Measurements from ENCODE around the gene SLC15A2. TPM values are rescaled to one million over a fixed set of nuclear protein-coding genes. Genes with fewer than 3 reads are reported as not detected.

SLC15A2 gene
- polyA plus RNA-seq, 1 donor (not counting 4 experiments of a cell fraction or from before 2014, with no cell fraction given) = 2.6 TPM

DNA sequence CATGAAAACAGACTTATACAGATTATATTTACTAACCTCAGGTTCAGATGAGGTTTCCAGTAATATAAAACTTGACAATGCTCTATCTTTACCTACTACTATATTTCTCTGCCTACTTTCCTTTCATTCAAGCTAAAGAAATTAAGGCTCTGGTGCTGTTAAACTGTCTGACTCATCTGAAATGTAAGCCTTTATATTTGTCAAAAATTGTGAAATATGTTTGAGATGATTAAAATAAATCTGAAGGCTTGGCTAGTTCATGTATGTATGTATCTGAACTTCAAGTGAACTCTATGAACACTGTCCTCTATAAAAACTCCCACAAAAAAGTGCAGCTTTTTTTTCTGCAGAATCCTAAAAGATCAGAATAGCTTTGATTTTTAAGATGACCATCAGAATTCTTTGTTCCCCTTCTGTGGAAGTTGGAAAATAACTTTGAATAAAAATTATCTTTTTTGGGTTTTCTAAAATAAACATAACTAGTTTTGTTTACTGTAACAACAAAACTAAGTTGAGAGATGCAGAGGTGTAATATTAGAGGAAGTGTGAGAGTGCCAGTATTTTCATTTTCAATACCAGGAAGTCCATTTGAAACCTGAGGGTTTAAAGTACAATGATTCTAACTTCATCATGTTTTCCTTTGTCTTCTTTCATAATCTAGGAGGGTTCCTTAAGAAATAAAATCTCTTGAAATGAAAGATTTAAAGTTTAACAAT, 85.7 kb downstream of the SLC15A2 start:
- H3K9ac ChIP-seq (ENCODE audit: control insufficient read depth, extremely low read depth, insufficient read depth, low read length) = peak overlapping the region; percentile 20
- H3K9me3 ChIP-seq (ENCODE audit: control insufficient read depth, low read depth, low read length) = no peaks in the 10 kb centered on the region
- peak; percentile 57 for FAIRE-seq
- H3K4me2 ChIP-seq (ENCODE audit: control insufficient read depth, extremely low read depth, insufficient read depth, low read depth, low read length) = peak overlapping the region; percentile 36
- dilution Hi-C loops (cut with MboI; ENCODE audit: extremely low pct_ligation_motif_present, low sequenced_read_pairs) = no loop called here
- H3K27me3 ChIP-seq (ENCODE audit: control insufficient read depth, extremely low read depth, insufficient read depth, low read length) = no peaks in the 10 kb centered on the region
- H4K20me1 ChIP-seq (ENCODE audit: control insufficient read depth, extremely low read depth, insufficient read depth, low read length) = no peaks in the 10 kb centered on the region
- peaks cover 25% of the 10 kb centered on the region for H3K4me1 ChIP-seq (ENCODE audit: control insufficient read depth, extremely low read depth, insufficient read depth, low read length)
- no peaks in the 10 kb centered on the region for H3K79me2 ChIP-seq (ENCODE audit: control insufficient read depth, insufficient read depth, low read length)
- peaks cover 2% of the 10 kb centered on the region for H3K9me1 ChIP-seq (ENCODE audit: control insufficient read depth, extremely low read depth, insufficient read depth, low read length)
- TF ChIP-seq EZH2 (IDR thresholded peaks at IDR 0.05; ENCODE audit: low read length) = no peak
- TF ChIP-seq, protein P1, sequence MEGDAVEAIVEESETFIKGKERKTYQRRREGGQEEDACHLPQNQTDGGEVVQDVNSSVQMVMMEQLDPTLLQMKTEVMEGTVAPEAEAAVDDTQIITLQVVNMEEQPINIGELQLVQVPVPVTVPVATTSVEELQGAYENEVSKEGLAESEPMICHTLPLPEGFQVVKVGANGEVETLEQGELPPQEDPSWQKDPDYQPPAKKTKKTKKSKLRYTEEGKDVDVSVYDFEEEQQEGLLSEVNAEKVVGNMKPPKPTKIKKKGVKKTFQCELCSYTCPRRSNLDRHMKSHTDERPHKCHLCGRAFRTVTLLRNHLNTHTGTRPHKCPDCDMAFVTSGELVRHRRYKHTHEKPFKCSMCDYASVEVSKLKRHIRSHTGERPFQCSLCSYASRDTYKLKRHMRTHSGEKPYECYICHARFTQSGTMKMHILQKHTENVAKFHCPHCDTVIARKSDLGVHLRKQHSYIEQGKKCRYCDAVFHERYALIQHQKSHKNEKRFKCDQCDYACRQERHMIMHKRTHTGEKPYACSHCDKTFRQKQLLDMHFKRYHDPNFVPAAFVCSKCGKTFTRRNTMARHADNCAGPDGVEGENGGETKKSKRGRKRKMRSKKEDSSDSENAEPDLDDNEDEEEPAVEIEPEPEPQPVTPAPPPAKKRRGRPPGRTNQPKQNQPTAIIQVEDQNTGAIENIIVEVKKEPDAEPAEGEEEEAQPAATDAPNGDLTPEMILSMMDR (optimal IDR thresholded peaks at IDR 0.05 in 1 of 3, IDR thresholded peaks at IDR 0.05 in 1 of 3, conservative IDR thresholded peaks at IDR 0.05 in 1 of 3; ENCODE audit: extremely low read depth in 1 of 3, insufficient read depth in 2 of 3, low read length in 3 of 3) = no peak
- H3K27ac ChIP-seq (ENCODE audit: control insufficient read depth, insufficient read depth, low read length) = peak overlapping the region; percentile 29
- H3K36me3 ChIP-seq (ENCODE audit: control insufficient read depth in 2 of 2, extremely low read depth in 1 of 2, insufficient read depth in 2 of 2, low read length in 2 of 2) = no peaks in the 10 kb centered on the region
- peak overlapping the region in 1 of 3 experiments; percentile 29 for H3K4me3 ChIP-seq (ENCODE audit: control insufficient read depth in 2 of 3, extremely low read depth in 1 of 3, insufficient read depth in 2 of 3, low read depth in 1 of 3, low read length in 3 of 3)
- peak overlapping the region; percentile 66 for H2AFZ ChIP-seq (ENCODE audit: control insufficient read depth, low read length)
- no peak for DNase-seq (ENCODE audit: low read depth, low spot score)

DNA sequence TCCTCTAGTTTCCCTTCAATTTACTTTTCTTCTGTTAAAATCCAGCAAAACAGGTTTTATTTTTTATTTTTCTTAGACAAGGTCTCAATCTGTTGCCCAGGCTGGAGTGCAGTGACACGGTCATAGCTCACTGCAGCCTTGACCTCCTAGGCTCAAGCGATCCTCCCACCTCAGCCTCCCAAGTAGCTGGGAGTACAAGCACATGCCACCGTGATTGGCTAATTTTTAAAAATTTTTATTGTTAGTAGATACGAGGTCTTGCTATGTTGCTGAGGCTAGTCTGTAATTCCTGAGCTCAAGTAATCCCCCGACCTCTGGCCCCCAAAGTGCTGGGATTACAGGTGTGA, 86.2 kb downstream of the SLC15A2 start:
- no peak for FAIRE-seq

More for the DNA sequence above, 86.2 kb downstream of the SLC15A2 start:
- Histone ChIP-seq H2AFZ (ENCODE audit: control insufficient read depth, low read length) (no peak overlapping the region), H3K36me3 (ENCODE audit: control insufficient read depth in 2 of 2, extremely low read depth in 1 of 2, insufficient read depth in 2 of 2, low read length in 2 of 2) (no peaks in the 10 kb centered on the region), H4K20me1 (ENCODE audit: control insufficient read depth, extremely low read depth, insufficient read depth, low read length) (no peaks in the 10 kb centered on the region), H3K4me1 (ENCODE audit: control insufficient read depth, extremely low read depth, insufficient read depth, low read length) (peaks cover 20% of the 10 kb centered on the region), H3K9me1 (ENCODE audit: control insufficient read depth, extremely low read depth, insufficient read depth, low read length) (peaks cover 2% of the 10 kb centered on the region), H3K27ac (ENCODE audit: control insufficient read depth, insufficient read depth, low read length) (no peak overlapping the region), H3K79me2 (ENCODE audit: control insufficient read depth, insufficient read depth, low read length) (no peaks in the 10 kb centered on the region), H3K27me3 (ENCODE audit: control insufficient read depth, extremely low read depth, insufficient read depth, low read length) (no peaks in the 10 kb centered on the region), H3K9ac (ENCODE audit: control insufficient read depth, extremely low read depth, insufficient read depth, low read length) (no peak overlapping the region), H3K4me2 (ENCODE audit: control insufficient read depth, extremely low read depth, insufficient read depth, low read depth, low read length) (peak overlapping the region; percentile 36), H3K4me3 (ENCODE audit: control insufficient read depth in 2 of 3, extremely low read depth in 1 of 3, insufficient read depth in 2 of 3, low read depth in 1 of 3, low read length in 3 of 3) (peak overlapping the region in 1 of 3 experiments; percentile 29), H3K9me3 (ENCODE audit: control insufficient read depth, low read depth, low read length) (no peaks in the 10 kb centered on the region)
- dilution Hi-C loops (cut with MboI; ENCODE audit: extremely low pct_ligation_motif_present, low sequenced_read_pairs) = no loop called here
- no peak for DNase-seq (ENCODE audit: low read depth, low spot score)
- TF ChIP-seq, protein P1 (optimal IDR thresholded peaks at IDR 0.05 in 1 of 3, IDR thresholded peaks at IDR 0.05 in 1 of 3, conservative IDR thresholded peaks at IDR 0.05 in 1 of 3; ENCODE audit: extremely low read depth in 1 of 3, insufficient read depth in 2 of 3, low read length in 3 of 3) = no peak
- no peak for TF ChIP-seq EZH2 (IDR thresholded peaks at IDR 0.05; ENCODE audit: low read length)
